ENCODE measurements around the gene SRGAP3. TPM values are rescaled to one million over a fixed set of nuclear protein-coding genes. Genes with fewer than 3 reads are reported as not detected.

Gene SRGAP3
- total RNA-seq, 2 experiments from 2014 or later = 2.8 to 3.2 TPM

- no peak overlapping the region for H3K27ac ChIP-seq (ENCODE audit: low read depth in 1 of 2, low read length in 2 of 2)
- no peak overlapping the region for H3K4me3 Mint-ChIP-seq
- no peak overlapping the region for H3K27ac Mint-ChIP-seq
- no peak overlapping the region for H3K4me3 ChIP-seq (ENCODE audit: low read length)
- peaks cover 4% of the 10 kb centered on the region for H3K9me3 Mint-ChIP-seq
- ATAC-seq (ENCODE audit: poor library complexity) = no peak
- no peaks in the 10 kb centered on the region for H3K27me3 Mint-ChIP-seq
- no peaks in the 10 kb centered on the region for H3K4me1 ChIP-seq (ENCODE audit: insufficient read depth, low read length)
- no peak for TF ChIP-seq CTCF (IDR thresholded peaks at IDR 0.05)
- POLR2A ChIA-PET = no interaction called here
- H3K36me3 ChIP-seq (ENCODE audit: insufficient read depth, low read length) = no peaks in the 10 kb centered on the region
- no peak for DNase-seq
- intact Hi-C loops (cut with DNase I, micrococcal nuclease) = no loop called here
- peaks cover 11% of the 10 kb centered on the region for H3K36me3 Mint-ChIP-seq (ENCODE audit: low read depth)
- no peaks in the 10 kb centered on the region for H3K4me1 Mint-ChIP-seq (ENCODE audit: low read depth)
- peaks cover 0 to under 1% of the 10 kb centered on the region in 2 experiments for H3K9me3 ChIP-seq (ENCODE audit: control insufficient read depth in 1 of 2, insufficient read depth in 1 of 2, low read length in 2 of 2)
- no peaks in the 10 kb centered on the region for H3K27me3 ChIP-seq (ENCODE audit: control insufficient read depth in 1 of 2, insufficient read depth in 2 of 2, low read length in 2 of 2)
- CTCF ChIA-PET = no interaction called here
Observed at GRCh38 chr3:9056581-9056980, 192.9 kb downstream of the SRGAP3 start.

GRCh38 chr3:9047452-9048346 is 201.7 kb downstream of the SRGAP3 start:
- no peak overlapping the region for H3K4me3 Mint-ChIP-seq
- Histone ChIP-seq H3K4me1 (ENCODE audit: insufficient read depth, low read length) (no peaks in the 10 kb centered on the region), H3K27me3 (ENCODE audit: control insufficient read depth in 1 of 2, insufficient read depth in 2 of 2, low read length in 2 of 2) (no peaks in the 10 kb centered on the region), H3K36me3 (ENCODE audit: insufficient read depth, low read length) (no peaks in the 10 kb centered on the region), H3K9me3 (ENCODE audit: control insufficient read depth in 1 of 2, insufficient read depth in 1 of 2, low read length in 2 of 2) (no peaks in the 10 kb centered on the region), H3K4me3 (ENCODE audit: low read length) (no peak overlapping the region), H3K27ac (ENCODE audit: low read depth in 1 of 2, low read length in 2 of 2) (no peak overlapping the region)
- H3K36me3 Mint-ChIP-seq (ENCODE audit: low read depth) = no peaks in the 10 kb centered on the region
- H3K9me3 Mint-ChIP-seq = no peaks in the 10 kb centered on the region
- TF ChIP-seq CTCF (IDR thresholded peaks at IDR 0.05) = no peak
- DNase-seq (no peak), ATAC-seq (ENCODE audit: poor library complexity) (no peak)
- POLR2A ChIA-PET = no interaction called here
- no peaks in the 10 kb centered on the region for H3K4me1 Mint-ChIP-seq (ENCODE audit: low read depth)
- CTCF ChIA-PET = no interaction called here
- no peaks in the 10 kb centered on the region for H3K27me3 Mint-ChIP-seq
- H3K27ac Mint-ChIP-seq = no peak overlapping the region
- intact Hi-C loops (cut with DNase I, micrococcal nuclease) = no loop called here

- Mint-ChIP-seq H3K27ac (no peak overlapping the region), H3K4me1 (ENCODE audit: low read depth) (no peaks in the 10 kb centered on the region), H3K36me3 (ENCODE audit: low read depth) (no peaks in the 10 kb centered on the region), H3K4me3 (no peak overlapping the region), H3K9me3 (no peaks in the 10 kb centered on the region), H3K27me3 (no peaks in the 10 kb centered on the region)
- no peak for TF ChIP-seq CTCF (IDR thresholded peaks at IDR 0.05)
- H3K36me3 ChIP-seq (ENCODE audit: insufficient read depth, low read length) = no peaks in the 10 kb centered on the region
- H3K27ac ChIP-seq (ENCODE audit: low read depth in 1 of 2, low read length in 2 of 2) = no peak overlapping the region
- H3K9me3 ChIP-seq (ENCODE audit: control insufficient read depth in 1 of 2, insufficient read depth in 1 of 2, low read length in 2 of 2) = no peaks in the 10 kb centered on the region
- no peaks in the 10 kb centered on the region for H3K27me3 ChIP-seq (ENCODE audit: control insufficient read depth in 1 of 2, insufficient read depth in 2 of 2, low read length in 2 of 2)
- no peaks in the 10 kb centered on the region for H3K4me1 ChIP-seq (ENCODE audit: insufficient read depth, low read length)
- intact Hi-C loops (cut with DNase I, micrococcal nuclease) = no loop called here
- ATAC-seq (ENCODE audit: poor library complexity) (no peak), DNase-seq (no peak)
- ChIA-PET CTCF (no interaction called here), POLR2A (no interaction called here)
- no peak overlapping the region for H3K4me3 ChIP-seq (ENCODE audit: low read length)
Observed at GRCh38 chr3:9045371-9045770, 204.1 kb downstream of the SRGAP3 start.
